Left lung (tissue), 10 donors: ENCODE measurements around the gene MTA1. TPM values are rescaled to one million over a fixed set of nuclear protein-coding genes. Genes with fewer than 3 reads are reported as not detected.

ENCODE experiments used
- ATAC-seq: fragments of 200-7000 bp; cut with Tn5 transposase; one replicate; pipeline ENCODE4 v1.9.1; 2020; ENCODE audit warnings: moderate library complexity
- DNase-seq, 4 donors: peaks; one replicate each; pipeline ENCODE4 v3.0.0-alpha.2; 2013 to 2020
- H3K27ac ChIP-seq, 2 donors: fragments of 200-600 bp; sonication (generic) in 1 of 2; one replicate each; pipeline versions ENCODE4 v1.5.0 to v1.8.0; 2020 to 2021
- H3K27me3 ChIP-seq, 2 donors: fragments of 200-600 bp; sonication (generic) in 1 of 2; one replicate each; pipeline versions ENCODE4 v1.5.0 to v1.8.0; 2020 to 2021
- H3K36me3 ChIP-seq, 2 donors: fragments of 200-600 bp; sonication (generic) in 1 of 2; one replicate each; pipeline versions ENCODE4 v1.5.0 to v1.8.0; 2020 to 2021
- H3K4me1 ChIP-seq, 2 donors: fragments of 200-600 bp; one replicate each; pipeline ENCODE4 v1.8.0; 2021
- H3K4me3 ChIP-seq, 2 donors: fragments of 200-600 bp; sonication (generic) in 1 of 2; one replicate each; pipeline versions ENCODE4 v1.5.0 to v1.8.0; 2020 to 2021; ENCODE audit warnings: mild to moderate bottlenecking in 1 of 2
- H3K9me3 ChIP-seq, 2 donors: fragments of 200-600 bp; sonication (generic) in 1 of 2; one replicate each; pipeline versions ENCODE4 v1.5.0 to v1.8.0; 2020 to 2021
- intact Hi-C, 2 donors: fragments of 100-400 bp; cut with DNase I; formaldehyde crosslinking; loops; one replicate each; pipeline versions ENCODE4 v1.11.2 to v1.14.2; 2022
- polyA plus RNA-seq, 6 donors: library from polyadenylated mRNA; unstranded; fragments of 120-200 nt; gene quantifications; one replicate each; pipeline ENCODE4 v1.2.1, GENCODE V29; 2013; ENCODE audit not compliant: insufficient read length in 6 of 6
- total RNA-seq, 2 donors: library from RNA; stranded (reverse); fragmentation: NEBNext Ultra II Directional; extraction: Animal tissue kit (Norgen Biotek cat#: 25700); gene quantifications; one replicate each; pipeline ENCODE4 v1.2.1, GENCODE V29; 2021
- TF ChIP-seq, protein P1 (sequence below), 2 donors: fragments of 200-600 bp; sonication (generic) in 1 of 2; IDR thresholded peaks; one replicate each; pipeline versions ENCODE4 v1.5.0 to v1.8.0; 2021; ENCODE audit warnings: antibody characterized with exemption in 2 of 2
- donor health status: DM: no; HTN: yes; CAD: no.
- donor health status: DM: no; HTN: no; CAD: no.

The MTA1 gene
- total and polyA plus RNA-seq, 8 donors = 60.6 to 165 (median 118) TPM

DNA sequence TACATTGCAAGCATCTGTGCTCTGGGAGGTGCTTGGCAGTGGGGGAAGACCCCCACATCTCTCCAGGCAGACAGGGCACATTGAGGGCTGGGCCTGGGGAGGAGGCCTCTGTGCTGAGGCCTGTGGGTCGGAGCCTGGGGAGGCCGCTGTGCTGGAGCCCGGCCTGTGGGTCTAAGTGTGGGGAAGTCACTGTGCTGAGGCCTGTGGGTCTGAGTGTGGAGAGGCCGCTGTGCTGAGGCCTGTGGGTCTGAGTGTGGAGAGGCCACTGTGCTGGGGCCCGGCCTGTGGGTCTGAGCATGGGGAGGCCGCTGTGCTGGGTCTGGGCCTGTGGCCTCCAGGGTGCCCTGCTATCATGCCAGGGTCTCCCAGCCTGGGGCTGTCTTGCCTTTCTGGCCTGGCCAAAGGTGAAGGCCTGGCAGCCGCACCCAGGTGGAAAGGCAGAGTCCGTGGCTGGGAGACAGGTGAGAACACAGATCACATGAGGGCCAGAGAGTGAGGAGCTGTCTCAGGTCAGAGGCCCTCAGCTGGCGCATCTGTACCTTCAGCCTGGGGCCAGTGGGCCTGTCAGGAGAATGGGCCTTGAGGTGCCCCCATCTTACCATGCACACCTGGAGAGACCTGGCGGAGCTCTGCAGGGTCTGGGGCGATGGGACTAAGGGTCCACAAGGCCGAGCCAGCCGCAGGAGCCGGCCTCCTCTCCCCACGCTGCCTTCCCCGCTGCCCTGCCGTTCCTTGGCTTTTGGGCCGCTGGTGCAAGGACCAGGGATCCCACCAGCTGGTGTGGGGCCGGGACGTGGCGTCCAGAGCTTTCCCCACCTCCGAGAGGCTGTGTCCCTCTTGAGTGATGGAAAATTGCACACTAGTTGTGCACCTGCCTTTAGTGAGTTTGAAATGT is 36.4 kb downstream of the MTA1 start:
- intact Hi-C loops = no loop called here
- TF ChIP-seq, protein P1, sequence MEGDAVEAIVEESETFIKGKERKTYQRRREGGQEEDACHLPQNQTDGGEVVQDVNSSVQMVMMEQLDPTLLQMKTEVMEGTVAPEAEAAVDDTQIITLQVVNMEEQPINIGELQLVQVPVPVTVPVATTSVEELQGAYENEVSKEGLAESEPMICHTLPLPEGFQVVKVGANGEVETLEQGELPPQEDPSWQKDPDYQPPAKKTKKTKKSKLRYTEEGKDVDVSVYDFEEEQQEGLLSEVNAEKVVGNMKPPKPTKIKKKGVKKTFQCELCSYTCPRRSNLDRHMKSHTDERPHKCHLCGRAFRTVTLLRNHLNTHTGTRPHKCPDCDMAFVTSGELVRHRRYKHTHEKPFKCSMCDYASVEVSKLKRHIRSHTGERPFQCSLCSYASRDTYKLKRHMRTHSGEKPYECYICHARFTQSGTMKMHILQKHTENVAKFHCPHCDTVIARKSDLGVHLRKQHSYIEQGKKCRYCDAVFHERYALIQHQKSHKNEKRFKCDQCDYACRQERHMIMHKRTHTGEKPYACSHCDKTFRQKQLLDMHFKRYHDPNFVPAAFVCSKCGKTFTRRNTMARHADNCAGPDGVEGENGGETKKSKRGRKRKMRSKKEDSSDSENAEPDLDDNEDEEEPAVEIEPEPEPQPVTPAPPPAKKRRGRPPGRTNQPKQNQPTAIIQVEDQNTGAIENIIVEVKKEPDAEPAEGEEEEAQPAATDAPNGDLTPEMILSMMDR (IDR thresholded peaks at IDR 0.05) = no peak
- Histone ChIP-seq H3K27me3 (no peaks in the 10 kb centered on the region), H3K27ac (no peak overlapping the region), H3K36me3 (peaks cover 0 to 83% of the 10 kb centered on the region in 2 donors), H3K9me3 (no peaks in the 10 kb centered on the region), H3K4me3 (no peak overlapping the region), H3K4me1 (no peaks in the 10 kb centered on the region)
- DNase-seq (no peak), ATAC-seq (no peak)

DNA sequence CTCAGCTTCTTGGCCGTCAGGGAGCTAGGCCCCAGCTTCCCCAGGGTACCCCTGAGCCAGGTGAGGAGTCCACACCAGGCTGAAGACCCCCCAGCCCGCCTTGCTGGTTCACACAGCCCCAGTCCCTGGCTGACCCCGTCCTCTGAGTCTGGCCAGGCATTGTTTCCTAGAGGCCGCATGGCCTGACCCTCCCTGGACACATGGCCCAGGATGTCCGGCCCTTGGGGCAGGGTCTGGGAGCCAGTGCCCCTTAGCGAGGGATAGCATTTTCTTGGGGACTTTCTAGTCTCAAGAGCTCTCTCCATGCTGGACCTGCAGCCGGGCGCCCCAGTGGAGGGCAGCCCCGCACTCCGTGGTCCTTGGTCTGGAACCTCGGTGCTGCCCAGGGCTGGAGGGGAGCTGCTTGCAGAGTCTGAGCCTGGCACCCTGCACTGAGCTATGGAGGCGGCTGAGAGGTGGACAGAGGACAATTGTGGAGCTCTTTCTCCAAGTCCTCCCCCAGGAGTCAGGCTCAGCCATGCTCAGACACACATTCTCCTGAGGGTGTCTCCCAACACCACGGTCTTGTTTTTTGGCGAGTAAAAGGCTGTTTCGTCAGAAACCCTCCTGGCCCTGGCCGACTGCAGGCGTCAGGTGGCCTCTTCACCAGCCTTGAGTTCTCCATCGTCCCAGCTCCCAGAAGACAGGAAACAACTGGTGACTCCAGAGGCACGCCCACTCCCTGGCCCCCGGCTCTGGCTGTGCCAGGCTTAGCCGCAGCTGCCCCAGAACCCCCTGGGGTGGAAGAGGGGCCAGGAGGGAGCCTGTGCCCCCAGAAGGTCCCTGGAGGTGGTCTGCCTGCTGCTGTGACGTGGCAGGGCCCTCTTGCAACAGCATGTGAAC is 37.4 kb downstream of the MTA1 start:
- intact Hi-C loops = no loop called here
- Histone ChIP-seq H3K4me3 (no peak overlapping the region), H3K4me1 (no peaks in the 10 kb centered on the region), H3K9me3 (no peaks in the 10 kb centered on the region), H3K27me3 (no peaks in the 10 kb centered on the region), H3K27ac (no peak overlapping the region), H3K36me3 (peaks cover 0 to 84% of the 10 kb centered on the region in 2 donors)
- DNase-seq (no peak), ATAC-seq (peak; percentile 19)
- TF ChIP-seq, protein P1 (IDR thresholded peaks at IDR 0.05) = no peak

DNA sequence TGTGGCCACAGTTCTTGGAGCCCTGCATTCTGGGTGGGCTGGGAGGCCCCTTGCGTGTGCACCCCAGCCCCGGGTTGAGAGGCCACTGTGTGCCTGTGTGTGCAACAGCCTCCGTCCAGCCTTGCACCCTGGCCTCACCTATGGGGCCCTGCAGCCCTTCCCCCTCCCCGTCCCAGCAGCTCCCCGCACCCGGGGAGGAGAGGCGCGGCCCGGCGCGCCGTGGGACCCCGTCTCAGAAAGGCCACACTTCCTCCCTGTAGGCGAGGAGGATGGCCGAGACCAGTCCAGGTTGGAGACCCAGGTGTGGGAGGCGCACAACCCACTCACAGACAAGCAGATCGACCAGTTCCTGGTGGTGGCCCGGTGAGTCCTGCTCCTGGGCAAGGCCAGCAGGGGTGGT is 38.4 kb downstream of the MTA1 start:
- Histone ChIP-seq H3K36me3 (peaks cover 0 to 84% of the 10 kb centered on the region in 2 donors), H3K9me3 (no peaks in the 10 kb centered on the region), H3K27me3 (no peaks in the 10 kb centered on the region), H3K4me3 (no peak overlapping the region), H3K27ac (no peak overlapping the region), H3K4me1 (no peaks in the 10 kb centered on the region)
- intact Hi-C loops = no loop called here
- TF ChIP-seq, protein P1 (IDR thresholded peaks at IDR 0.05) = no peak
- DNase-seq = no peak
- ATAC-seq = no peak

DNA sequence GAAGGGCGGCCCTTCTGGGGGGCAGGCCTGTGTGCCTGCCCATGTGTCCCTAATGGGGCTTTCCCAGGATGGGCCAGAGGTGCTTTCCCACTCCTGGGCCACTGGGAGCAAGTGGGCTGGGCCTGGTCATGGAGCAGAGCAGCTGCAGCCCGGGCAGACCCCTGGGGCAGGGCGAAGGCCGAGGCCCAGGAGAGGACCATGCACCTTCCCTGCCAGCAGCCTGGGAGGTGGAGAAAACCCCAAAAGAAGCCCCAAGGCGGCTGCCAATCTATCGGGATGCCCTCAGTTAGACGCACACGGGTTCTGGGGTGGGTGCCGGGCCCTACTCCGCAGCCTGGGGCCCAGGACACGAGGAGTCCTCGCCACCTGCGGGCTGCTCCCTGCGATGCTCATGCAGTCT is 38.9 kb downstream of the MTA1 start:
- intact Hi-C loops = no loop called here
- no peak for ATAC-seq
- Histone ChIP-seq H3K9me3 (no peaks in the 10 kb centered on the region), H3K4me1 (no peaks in the 10 kb centered on the region), H3K27me3 (no peaks in the 10 kb centered on the region), H3K4me3 (no peak overlapping the region), H3K27ac (no peak overlapping the region), H3K36me3 (peaks cover 0 to 84% of the 10 kb centered on the region in 2 donors)
- DNase-seq = no peak
- TF ChIP-seq, protein P1 (IDR thresholded peaks at IDR 0.05) = no peak

DNA sequence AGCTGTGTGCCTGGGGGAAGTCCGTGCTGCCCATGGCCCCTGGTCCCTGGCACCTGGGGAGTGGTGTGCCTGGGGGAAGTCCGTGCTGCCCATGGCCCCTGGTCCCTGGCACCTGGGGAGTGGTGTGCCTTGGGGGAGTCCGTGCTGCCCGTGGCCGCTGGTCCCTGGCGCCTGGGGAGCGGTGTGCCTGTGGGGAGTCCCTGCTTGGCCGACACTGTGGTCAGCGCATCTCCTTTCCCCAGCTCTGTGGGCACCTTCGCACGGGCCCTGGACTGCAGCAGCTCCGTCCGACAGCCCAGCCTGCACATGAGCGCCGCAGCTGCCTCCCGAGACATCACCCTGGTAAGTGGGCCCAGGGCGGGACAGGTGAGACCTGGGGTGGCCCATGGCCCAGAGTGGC is 40.5 kb downstream of the MTA1 start:
- TF ChIP-seq, protein P1 (IDR thresholded peaks at IDR 0.05) = no peak
- intact Hi-C loops = no loop called here
- peaks cover 0 to 84% of the 10 kb centered on the region in 2 donors for H3K36me3 ChIP-seq
- no peak overlapping the region for H3K4me3 ChIP-seq
- H3K27ac ChIP-seq = no peak overlapping the region
- no peaks in the 10 kb centered on the region for H3K9me3 ChIP-seq
- H3K4me1 ChIP-seq = peaks cover 0 to 2% of the 10 kb centered on the region in 2 donors
- no peak for DNase-seq
- H3K27me3 ChIP-seq = no peaks in the 10 kb centered on the region
- no peak for ATAC-seq
